Stimulated activated naive CD8-positive, alpha-beta T cell treated with anti-CD3 and anti-CD28 coated beads, Interleukin-15, Interleukin-2, amounts not matched to agents 100 ng/mL and 50 ng/mL, for 24 hours (primary cell): ENCODE results near the gene GAS7.

ENCODE experiments used
- H3K27ac Mint-ChIP-seq: one replicate; pipeline ENCODE4 v1.8.0; 2021; ENCODE audit warnings: mild to moderate bottlenecking, mixed read lengths
- H3K27me3 Mint-ChIP-seq: one replicate; pipeline ENCODE4 v1.8.0; 2021; ENCODE audit warnings: mixed read lengths
- H3K36me3 Mint-ChIP-seq: one replicate; pipeline ENCODE4 v1.8.0; 2021; ENCODE audit warnings: low read depth, mixed read lengths
- H3K4me1 Mint-ChIP-seq: one replicate; pipeline ENCODE4 v1.8.0; 2021; ENCODE audit warnings: low read depth, mixed read lengths
- H3K4me3 Mint-ChIP-seq: one replicate; pipeline ENCODE4 v1.8.0; 2021; ENCODE audit warnings: mild to moderate bottlenecking, mixed read lengths
- H3K9me3 Mint-ChIP-seq: one replicate; pipeline ENCODE4 v1.8.0; 2021; ENCODE audit warnings: mixed read lengths

The GAS7 gene

GRCh38 chr17:9986754-9987382, 211.5 kb downstream of the GAS7 start:
- H3K36me3 Mint-ChIP-seq = no peaks in the 10 kb centered on the region
- peaks cover 5% of the 10 kb centered on the region for H3K9me3 Mint-ChIP-seq
- no peaks in the 10 kb centered on the region for H3K27me3 Mint-ChIP-seq
- no peak overlapping the region for H3K27ac Mint-ChIP-seq
- peaks cover 4% of the 10 kb centered on the region for H3K4me1 Mint-ChIP-seq
- H3K4me3 Mint-ChIP-seq = no peak overlapping the region

- H3K4me3 Mint-ChIP-seq = no peak overlapping the region
- H3K9me3 Mint-ChIP-seq = peaks cover 5% of the 10 kb centered on the region
- H3K27me3 Mint-ChIP-seq = no peaks in the 10 kb centered on the region
- H3K27ac Mint-ChIP-seq = no peak overlapping the region
- H3K4me1 Mint-ChIP-seq = peaks cover 4% of the 10 kb centered on the region
- no peaks in the 10 kb centered on the region for H3K36me3 Mint-ChIP-seq
These were observed 212.8 kb downstream of the GAS7 start for GRCh38 chr17:9985646-9986045.

- peaks cover 4% of the 10 kb centered on the region for H3K4me1 Mint-ChIP-seq
- H3K27ac Mint-ChIP-seq = no peak overlapping the region
- H3K27me3 Mint-ChIP-seq = no peaks in the 10 kb centered on the region
- peaks cover 5% of the 10 kb centered on the region for H3K9me3 Mint-ChIP-seq
- H3K4me3 Mint-ChIP-seq = no peak overlapping the region
- no peaks in the 10 kb centered on the region for H3K36me3 Mint-ChIP-seq
These were observed 213.6 kb downstream of the GAS7 start for GRCh38 chr17:9984768-9985167.

- Mint-ChIP-seq H3K27ac (no peak overlapping the region), H3K9me3 (no peaks in the 10 kb centered on the region), H3K4me1 (peaks cover 3% of the 10 kb centered on the region), H3K36me3 (no peaks in the 10 kb centered on the region), H3K4me3 (no peak overlapping the region), H3K27me3 (no peaks in the 10 kb centered on the region)
These were observed 216.2 kb downstream of the GAS7 start for GRCh38 chr17:9982159-9982558.

- Mint-ChIP-seq H3K36me3 (no peaks in the 10 kb centered on the region), H3K9me3 (no peaks in the 10 kb centered on the region), H3K4me1 (peaks cover 10% of the 10 kb centered on the region), H3K4me3 (no peak overlapping the region), H3K27ac (no peak overlapping the region), H3K27me3 (no peaks in the 10 kb centered on the region)
These were observed 217.0 kb downstream of the GAS7 start for GRCh38 chr17:9981344-9981915.

GRCh38 chr17:9979463-9979995, 218.9 kb downstream of the GAS7 start:
- Mint-ChIP-seq H3K4me1 (peaks cover 10% of the 10 kb centered on the region), H3K36me3 (no peaks in the 10 kb centered on the region), H3K27me3 (no peaks in the 10 kb centered on the region), H3K9me3 (no peaks in the 10 kb centered on the region), H3K27ac (no peak overlapping the region), H3K4me3 (no peak overlapping the region)

- Mint-ChIP-seq H3K36me3 (no peaks in the 10 kb centered on the region), H3K27me3 (no peaks in the 10 kb centered on the region), H3K9me3 (no peaks in the 10 kb centered on the region), H3K4me3 (no peak overlapping the region), H3K4me1 (peaks cover 10% of the 10 kb centered on the region), H3K27ac (no peak overlapping the region)
These were observed 221.2 kb downstream of the GAS7 start for GRCh38 chr17:9977180-9977575.

- Mint-ChIP-seq H3K27ac (no peak overlapping the region), H3K4me1 (peaks cover 10% of the 10 kb centered on the region), H3K9me3 (no peaks in the 10 kb centered on the region), H3K27me3 (no peaks in the 10 kb centered on the region), H3K36me3 (no peaks in the 10 kb centered on the region), H3K4me3 (no peak overlapping the region)
These were observed 221.9 kb downstream of the GAS7 start for GRCh38 chr17:9976283-9977179.

- Mint-ChIP-seq H3K27ac (no peak overlapping the region), H3K4me1 (peaks cover 10% of the 10 kb centered on the region), H3K4me3 (no peak overlapping the region)
These were observed 223.7 kb downstream of the GAS7 start for GRCh38 chr17:9974448-9975381.

GRCh38 chr17:9973669-9974447, 224.5 kb downstream of the GAS7 start:
- Mint-ChIP-seq H3K36me3 (no peaks in the 10 kb centered on the region), H3K27me3 (no peaks in the 10 kb centered on the region), H3K4me3 (no peak overlapping the region), H3K4me1 (peaks cover 10% of the 10 kb centered on the region), H3K9me3 (no peaks in the 10 kb centered on the region), H3K27ac (no peak overlapping the region)

More at GRCh38 chr17:9974448-9975381, 223.7 kb downstream of the GAS7 start:
- H3K36me3 Mint-ChIP-seq = no peaks in the 10 kb centered on the region
- H3K27me3 Mint-ChIP-seq = no peaks in the 10 kb centered on the region
- no peaks in the 10 kb centered on the region for H3K9me3 Mint-ChIP-seq

- Mint-ChIP-seq H3K4me1 (peaks cover 5% of the 10 kb centered on the region), H3K4me3 (no peak overlapping the region)
These were observed 226.4 kb downstream of the GAS7 start for GRCh38 chr17:9971991-9972390.

GRCh38 chr17:9969301-9969935, 229.0 kb downstream of the GAS7 start:
- Mint-ChIP-seq H3K27ac (no peak overlapping the region), H3K36me3 (no peaks in the 10 kb centered on the region), H3K9me3 (no peaks in the 10 kb centered on the region), H3K4me3 (no peak overlapping the region), H3K27me3 (no peaks in the 10 kb centered on the region), H3K4me1 (no peaks in the 10 kb centered on the region)

More at GRCh38 chr17:9971991-9972390, 226.4 kb downstream of the GAS7 start:
- no peaks in the 10 kb centered on the region for H3K27me3 Mint-ChIP-seq
- H3K9me3 Mint-ChIP-seq = no peaks in the 10 kb centered on the region
- no peak overlapping the region for H3K27ac Mint-ChIP-seq
- H3K36me3 Mint-ChIP-seq = no peaks in the 10 kb centered on the region

GRCh38 chr17:9968881-9969280, 229.5 kb downstream of the GAS7 start:
- no peaks in the 10 kb centered on the region for H3K27me3 Mint-ChIP-seq
- H3K9me3 Mint-ChIP-seq = no peaks in the 10 kb centered on the region
- H3K4me3 Mint-ChIP-seq = no peak overlapping the region
- H3K4me1 Mint-ChIP-seq = no peaks in the 10 kb centered on the region
- H3K27ac Mint-ChIP-seq = no peak overlapping the region
- H3K36me3 Mint-ChIP-seq = no peaks in the 10 kb centered on the region
